Measurements from ENCODE around the gene ENOSF1.
A peak's percentile ranks its signal among the peaks of the same experiment; 100 is the strongest.
"Not testable (repeated sequence)": the region's sequence is repeated elsewhere in the genome, so short reads cannot be mapped to it uniquely, and the experiment has no call there.

ENOSF1 gene

GRCh38 chr18:706405-706804, 6.0 kb downstream of the ENOSF1 start:
- DNase-seq, result no peak
- no peak for ATAC-seq

GRCh38 chr18:703213-703967, 9.0 kb downstream of the ENOSF1 start:
- DNase-seq, result no peak
- ATAC-seq, result no peak

- DNase-seq, result no peak
- no peak for ATAC-seq
Observed at GRCh38 chr18:697800-698199, 14.6 kb downstream of the ENOSF1 start.

DNA sequence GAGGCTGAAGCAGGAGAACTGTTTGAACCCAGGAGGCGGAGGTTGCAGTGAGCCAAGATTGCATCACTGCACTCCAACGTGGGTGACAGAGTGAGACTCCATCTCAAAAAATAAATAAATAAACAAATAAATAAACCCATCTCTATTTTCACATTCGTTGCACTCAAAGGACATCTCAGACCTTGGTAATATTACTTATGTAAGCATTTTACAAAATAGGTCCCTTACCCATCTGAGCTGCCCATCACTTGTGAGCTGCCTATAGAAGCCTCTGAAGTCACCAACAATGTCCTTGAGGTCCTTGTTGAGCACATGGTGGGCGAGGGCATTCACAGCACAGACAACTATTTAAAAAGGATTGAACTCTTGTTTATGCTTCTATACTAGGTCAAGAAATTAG, 15.4 kb downstream of the ENOSF1 start:
- ATAC-seq (no peak), DNase-seq (no peak)

DNA sequence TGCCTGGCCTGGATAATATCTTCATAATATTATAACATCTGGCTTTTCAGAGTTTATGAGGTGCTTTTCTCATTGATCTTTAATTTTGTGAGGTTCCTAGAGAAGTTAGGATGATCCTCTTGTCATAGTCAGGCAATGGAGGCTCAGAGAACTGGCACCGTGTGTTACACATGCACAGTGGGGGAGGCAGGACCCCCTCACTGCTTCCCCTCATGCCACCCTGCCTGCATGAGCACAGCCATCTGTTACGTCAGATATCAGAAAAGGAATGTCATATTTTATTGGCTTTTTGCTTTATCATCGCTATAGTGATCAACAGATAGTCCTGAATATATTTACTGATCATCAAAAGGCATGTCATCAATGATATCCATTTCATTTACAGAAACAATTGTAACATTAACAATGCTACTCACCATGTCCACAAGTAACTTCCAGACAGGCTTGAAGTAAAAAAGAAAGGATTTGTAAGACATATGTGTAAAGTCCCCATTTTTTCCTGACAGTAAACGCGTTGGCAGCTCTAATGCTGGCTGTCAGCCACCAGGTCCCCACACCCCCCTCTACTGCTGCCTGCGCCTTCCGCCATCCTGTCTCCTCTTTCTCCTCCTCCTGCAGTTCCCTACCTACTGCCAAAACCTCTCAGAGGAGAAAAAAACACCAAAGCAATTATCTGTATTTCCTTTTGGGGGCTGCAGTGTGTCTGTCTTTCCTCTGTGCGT, 18.8 kb downstream of the ENOSF1 start:
- no peak for ATAC-seq
- no peak for DNase-seq

DNA sequence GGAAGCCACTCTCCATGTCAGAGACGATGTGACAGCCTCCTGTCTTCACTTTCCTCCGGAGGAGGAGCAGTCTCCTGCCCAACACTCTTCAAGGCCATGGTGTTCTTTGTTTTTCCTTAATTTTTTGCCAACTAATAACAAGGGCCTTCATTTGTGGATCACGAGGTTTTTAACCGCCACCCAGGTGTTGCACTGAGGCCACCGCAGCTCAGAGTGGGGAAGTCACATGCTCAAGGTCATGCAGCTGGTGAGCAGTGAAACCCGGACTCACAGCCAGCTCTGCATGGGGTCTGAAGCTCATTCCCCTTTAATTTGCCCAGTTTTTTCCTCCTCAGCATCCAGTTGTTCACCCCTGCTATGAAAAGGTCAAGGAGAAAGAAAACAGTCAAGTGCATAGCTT, 19.6 kb downstream of the ENOSF1 start:
- no peak for DNase-seq
- no peak for ATAC-seq

DNA sequence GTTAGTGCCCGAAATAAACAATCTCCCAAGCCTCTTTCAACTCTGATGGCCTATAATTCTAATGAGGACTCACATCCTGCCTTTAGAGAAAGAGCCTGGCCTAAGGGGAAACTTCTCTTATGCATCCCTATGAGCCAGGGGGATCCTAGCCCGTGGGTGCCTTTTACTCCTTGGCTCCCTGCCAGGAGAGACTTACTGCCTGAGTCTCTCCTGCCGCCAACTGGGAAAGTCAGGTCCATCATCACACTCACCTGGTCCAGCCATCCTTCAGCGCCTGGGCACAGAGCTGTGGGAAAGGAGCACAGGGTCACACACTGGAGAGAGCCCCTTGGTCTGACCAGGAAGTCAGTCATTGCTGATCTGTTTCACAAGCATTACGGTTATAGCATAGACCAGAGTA, 24.1 kb downstream of the ENOSF1 start:
- ATAC-seq (no peak), DNase-seq (no peak)

DNA sequence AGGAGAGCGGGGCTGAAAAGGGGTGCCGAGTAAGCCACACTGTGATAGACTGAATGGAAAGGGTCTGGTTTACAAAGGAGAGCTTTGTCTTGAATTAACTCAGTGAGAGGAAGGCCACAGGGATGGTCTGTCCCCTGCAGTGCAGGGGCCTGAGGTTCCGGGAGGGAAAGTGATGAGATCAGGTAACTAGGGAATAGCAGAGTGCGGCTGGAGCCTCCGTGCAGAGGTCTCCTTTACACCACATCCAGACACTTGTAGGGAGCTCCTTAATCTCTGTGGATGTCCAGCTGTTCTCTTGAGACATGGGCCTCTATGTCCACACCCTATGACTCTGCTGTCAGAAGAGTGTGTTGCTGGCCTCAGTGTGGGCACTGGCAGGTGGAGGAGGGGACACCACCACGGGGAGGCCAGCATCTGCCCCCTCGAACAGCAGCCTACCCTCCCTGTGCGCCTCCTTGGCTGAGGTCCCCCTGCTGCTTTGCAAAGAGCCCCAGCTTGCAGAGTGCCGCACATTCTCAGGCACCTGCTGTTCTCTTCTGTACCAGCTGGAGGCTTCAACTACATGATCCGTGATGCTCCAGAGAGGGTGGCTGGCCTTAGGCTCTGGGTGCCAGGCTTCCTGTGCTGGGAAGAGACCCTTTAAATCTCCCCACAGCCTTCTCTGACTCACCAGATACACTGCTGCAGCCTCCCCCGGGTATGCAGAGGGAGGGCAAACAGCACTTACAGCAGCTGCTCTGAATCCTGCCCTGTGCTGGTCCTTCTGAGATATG, 25.9 kb downstream of the ENOSF1 start:
- ATAC-seq, result no peak

GRCh38 chr18:685438-685837, 27.0 kb downstream of the ENOSF1 start:
- ATAC-seq (no peak), DNase-seq (no peak)

More for the DNA sequence above, 25.9 kb downstream of the ENOSF1 start:
- no peak for DNase-seq

DNA sequence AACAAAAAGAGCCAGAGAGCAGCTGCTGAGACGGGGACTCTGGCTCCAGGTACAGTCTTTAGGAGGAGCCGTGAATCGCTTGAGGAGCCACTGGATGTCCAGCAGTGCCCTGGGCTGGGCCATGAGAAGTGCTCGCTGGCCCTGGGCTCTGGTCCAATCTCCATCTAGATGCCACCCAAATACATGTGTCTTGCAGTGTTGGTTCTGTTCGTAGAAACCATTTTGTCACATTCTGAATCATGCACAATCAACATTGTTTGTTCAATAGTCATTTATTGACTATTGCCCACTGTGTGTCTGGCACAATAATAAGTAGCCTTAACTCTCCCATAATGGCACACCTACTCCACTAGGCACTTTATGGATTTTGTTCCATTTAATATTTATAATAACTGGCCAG, 28.9 kb downstream of the ENOSF1 start:
- no peak for DNase-seq

GRCh38 chr18:682833-683232, 29.6 kb downstream of the ENOSF1 start:
- DNase-seq, result no peak
- no peak for ATAC-seq

More for the DNA sequence above, 28.9 kb downstream of the ENOSF1 start:
- ATAC-seq, result no peak

GRCh38 chr18:682416-682815, 30.0 kb downstream of the ENOSF1 start:
- DNase-seq, ATAC-seq: not testable (repeated sequence)

DNA sequence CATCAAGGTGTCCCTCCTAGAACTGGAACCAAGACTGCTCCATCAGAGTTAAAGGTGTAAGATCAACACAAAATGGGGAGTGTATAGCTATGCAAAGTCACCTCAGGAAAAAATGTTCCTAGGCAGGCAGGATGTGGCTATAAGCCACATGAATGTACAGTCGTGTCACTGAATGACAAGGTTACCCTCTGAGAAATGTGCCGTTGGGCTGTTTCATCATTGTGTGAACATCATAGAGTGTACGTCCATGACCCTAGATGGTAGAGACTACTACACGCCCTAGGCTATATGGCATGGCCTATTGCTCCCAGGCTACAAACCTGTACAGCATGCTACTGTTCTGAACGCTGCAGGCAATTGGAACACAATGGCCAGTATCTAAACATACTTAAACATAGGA, 30.4 kb downstream of the ENOSF1 start:
- ATAC-seq (peak; percentile 94), DNase-seq (peak; percentile 38)

DNA sequence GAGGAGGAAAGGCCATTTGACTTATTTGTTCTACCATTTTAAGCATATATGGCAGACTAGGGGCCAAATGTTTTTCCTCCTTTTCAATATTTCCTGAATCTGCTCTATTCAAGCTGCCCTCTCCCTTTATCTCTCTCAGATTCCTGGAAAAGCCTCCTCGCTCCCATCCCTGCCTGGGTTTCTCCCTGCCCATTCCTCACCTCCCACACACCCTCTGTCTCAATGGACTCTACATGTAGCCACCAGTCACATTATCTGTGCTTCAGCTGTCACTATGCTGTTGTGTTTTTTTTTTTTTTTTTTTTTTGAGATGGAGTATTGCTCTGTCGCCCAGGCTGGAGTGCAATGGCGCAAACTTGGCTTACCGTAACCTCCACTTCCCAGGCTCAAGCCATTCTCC, 32.0 kb downstream of the ENOSF1 start:
- ATAC-seq (no peak), DNase-seq (no peak)

DNA sequence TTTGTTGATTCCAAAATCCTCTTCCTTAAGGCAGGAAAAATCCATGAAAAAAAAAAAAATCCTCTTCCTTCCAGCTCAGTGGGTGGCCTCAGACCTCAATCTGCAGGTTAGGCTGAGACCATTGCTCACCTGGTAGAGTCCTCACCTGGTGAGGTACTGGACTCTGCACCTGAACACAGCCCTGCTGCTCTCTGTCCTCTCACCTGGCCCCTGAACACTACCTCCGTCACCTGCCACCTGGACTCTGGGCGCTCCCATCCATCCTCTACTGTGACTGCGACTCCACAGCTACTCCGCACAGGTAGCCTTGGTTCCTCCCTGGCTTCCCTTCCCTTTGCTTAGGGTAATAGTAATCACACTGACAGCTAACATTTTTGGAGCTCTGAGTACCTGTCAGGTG, 32.9 kb downstream of the ENOSF1 start:
- ATAC-seq, result no peak
- DNase-seq, result no peak

- DNase-seq (no peak), ATAC-seq (no peak)
Observed at GRCh38 chr18:678482-679182, 33.8 kb downstream of the ENOSF1 start.

DNA sequence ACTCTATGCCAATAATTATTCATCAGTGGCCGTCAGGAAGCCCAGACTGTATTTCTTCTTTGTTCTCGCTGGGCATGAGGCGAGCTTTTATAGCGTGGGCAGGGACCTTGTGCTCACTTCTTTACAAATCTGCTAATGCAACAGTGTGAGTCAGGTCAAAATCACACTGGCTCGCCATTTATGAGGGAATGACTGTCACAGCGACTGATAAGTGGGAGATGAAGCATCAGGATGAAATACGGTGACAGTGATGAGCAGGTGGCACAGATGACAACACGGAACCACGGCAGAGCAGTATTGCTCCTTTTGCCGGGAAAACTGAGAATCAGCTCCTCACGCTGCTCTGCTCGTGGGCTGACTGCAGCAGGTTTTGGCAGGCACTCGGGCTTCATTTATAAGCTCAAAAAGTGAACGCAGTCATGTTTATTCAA, 34.5 kb downstream of the ENOSF1 start:
- DNase-seq (no peak), ATAC-seq (no peak)

DNA sequence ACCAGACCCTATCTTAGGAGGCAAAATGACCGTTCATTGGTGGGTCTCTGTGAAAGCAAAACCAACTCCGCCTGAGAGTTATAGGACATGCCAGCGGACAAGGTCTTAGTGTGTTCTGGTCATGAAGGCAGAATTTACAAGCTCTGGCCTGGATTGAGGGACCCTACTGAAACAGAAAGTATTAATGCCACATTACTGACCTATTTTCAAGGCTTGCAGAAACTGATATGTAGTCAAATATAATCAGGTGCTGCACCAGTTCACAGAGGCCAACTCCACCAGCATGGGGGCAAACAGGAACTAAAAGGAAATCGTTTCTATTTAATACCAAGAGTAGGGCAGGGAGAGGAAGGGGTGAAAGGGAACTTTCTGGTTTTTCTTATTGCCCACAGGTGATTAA, 35.3 kb downstream of the ENOSF1 start:
- ATAC-seq (no peak), DNase-seq (no peak)

GRCh38 chr18:676736-677135, 35.7 kb downstream of the ENOSF1 start:
- ATAC-seq, result no peak

GRCh38 chr18:676069-676468, 36.4 kb downstream of the ENOSF1 start:
- DNase-seq, result no peak
- ATAC-seq, result no peak

More at GRCh38 chr18:676736-677135, 35.7 kb downstream of the ENOSF1 start:
- DNase-seq, result no peak

GRCh38 chr18:675307-675706, 37.1 kb downstream of the ENOSF1 start:
- DNase-seq, result no peak
- no peak for ATAC-seq

DNA sequence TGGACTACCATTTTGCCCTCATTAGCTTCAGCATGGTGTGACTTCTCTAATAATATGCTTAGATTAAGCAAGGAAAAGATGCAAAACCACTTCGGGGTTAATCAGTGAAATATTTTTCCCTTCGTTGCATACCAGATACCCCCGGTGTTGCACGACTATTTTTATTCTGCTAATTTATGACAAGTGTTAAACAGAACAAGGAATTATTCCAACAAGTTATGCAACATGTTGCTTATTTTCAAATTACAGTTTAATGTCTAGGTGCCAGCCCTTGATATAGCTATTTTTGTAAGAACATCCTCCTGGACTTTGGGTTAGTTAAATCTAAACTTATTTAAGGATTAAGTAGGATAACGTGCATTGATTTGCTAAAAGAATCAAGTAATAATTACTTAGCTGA, 38.7 kb downstream of the ENOSF1 start:
- no peak for ATAC-seq
- no peak for DNase-seq

Data from stimulated activated naive CD8-positive, alpha-beta T cell treated with anti-CD3 and anti-CD28 coated beads, Interleukin-15, Interleukin-2, amounts not matched to agents 100 U/mL and 50 U/mL, for 24 hours (primary cell).